ENCODE data around the gene RNU6-1.

RNU6-1 gene

DNA sequence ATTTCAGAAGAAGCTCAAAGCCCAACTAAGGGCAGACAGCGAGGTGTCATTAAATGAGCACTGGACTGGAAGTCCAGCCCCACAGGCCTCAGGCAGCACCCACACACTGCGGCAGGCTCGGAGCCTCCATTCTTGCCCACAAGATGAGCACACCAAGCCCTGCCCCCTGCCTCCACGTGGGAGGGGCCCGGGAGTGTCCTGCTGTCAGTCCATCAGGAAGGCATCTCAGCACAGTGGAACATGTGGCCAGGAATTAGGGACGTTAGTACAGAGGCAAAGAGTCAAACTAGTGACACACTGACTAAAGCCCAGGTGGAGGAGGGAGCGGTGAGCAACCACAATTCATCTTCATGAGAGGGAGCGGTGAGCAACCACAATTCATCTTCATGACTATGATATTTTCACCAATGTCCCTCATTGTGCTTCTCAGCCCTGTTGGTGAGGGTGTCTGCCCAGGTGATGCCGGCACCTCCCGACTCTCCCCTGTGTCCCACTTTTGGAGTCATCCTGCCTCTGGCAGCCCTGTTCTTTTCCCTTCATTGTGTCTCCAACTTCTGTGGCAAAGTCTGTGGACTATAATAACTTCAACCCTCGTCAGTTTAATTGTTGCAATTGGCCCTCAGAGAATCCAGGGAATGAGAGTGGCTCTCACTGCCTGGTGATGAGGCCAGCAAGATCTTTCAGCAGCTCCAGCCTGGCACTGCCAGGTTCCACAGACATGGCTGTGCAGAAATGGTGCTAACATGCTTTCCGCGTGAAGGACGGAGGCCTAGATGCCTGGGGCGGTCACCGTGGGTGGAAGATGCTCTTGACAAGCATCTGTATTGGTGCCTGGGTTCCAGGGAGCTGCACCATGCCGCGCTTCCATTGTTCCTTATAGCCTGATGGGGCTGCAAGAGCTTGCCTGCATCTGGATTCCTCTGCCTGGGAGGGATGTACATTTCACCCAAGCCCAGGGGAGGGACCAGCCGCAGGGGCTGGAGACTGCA, 37.6 kb downstream of the RNU6-1 start:
- no peak overlapping the region for H3K4me3 ChIP-seq (replicated peaks; ENCODE audit: low read depth, low read length)
- TF ChIP-seq, protein P1, sequence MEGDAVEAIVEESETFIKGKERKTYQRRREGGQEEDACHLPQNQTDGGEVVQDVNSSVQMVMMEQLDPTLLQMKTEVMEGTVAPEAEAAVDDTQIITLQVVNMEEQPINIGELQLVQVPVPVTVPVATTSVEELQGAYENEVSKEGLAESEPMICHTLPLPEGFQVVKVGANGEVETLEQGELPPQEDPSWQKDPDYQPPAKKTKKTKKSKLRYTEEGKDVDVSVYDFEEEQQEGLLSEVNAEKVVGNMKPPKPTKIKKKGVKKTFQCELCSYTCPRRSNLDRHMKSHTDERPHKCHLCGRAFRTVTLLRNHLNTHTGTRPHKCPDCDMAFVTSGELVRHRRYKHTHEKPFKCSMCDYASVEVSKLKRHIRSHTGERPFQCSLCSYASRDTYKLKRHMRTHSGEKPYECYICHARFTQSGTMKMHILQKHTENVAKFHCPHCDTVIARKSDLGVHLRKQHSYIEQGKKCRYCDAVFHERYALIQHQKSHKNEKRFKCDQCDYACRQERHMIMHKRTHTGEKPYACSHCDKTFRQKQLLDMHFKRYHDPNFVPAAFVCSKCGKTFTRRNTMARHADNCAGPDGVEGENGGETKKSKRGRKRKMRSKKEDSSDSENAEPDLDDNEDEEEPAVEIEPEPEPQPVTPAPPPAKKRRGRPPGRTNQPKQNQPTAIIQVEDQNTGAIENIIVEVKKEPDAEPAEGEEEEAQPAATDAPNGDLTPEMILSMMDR (IDR thresholded peaks at IDR 0.05; ENCODE audit: low read depth, low read length, missing control alignments): no peak
- no peak for DNase-seq (ENCODE audit: extremely low read depth, low read depth)

DNA sequence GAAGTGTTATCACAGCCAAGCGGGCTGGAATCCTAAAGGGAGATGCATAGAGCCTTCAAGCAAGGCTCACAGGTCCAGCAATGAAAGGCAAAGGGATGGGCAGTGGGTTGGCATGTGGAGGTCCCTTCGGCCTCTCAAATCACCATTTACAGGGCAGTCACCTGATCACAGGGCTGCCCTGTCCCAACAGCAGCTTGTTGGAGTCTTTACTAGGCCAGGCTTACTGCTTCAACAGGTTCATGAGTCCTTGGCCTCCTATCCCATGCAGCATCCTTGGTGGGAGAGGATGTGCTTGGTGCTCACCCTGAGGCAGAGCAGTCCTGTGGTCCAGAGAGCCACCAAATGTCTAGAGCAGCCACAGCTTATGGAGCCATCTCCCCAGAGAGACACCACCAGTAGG, 38.7 kb downstream of the RNU6-1 start:
- no peak overlapping the region for H3K4me3 ChIP-seq (replicated peaks; ENCODE audit: low read depth, low read length)
- no peak for DNase-seq (ENCODE audit: extremely low read depth, low read depth)
- TF ChIP-seq, protein P1 (IDR thresholded peaks at IDR 0.05; ENCODE audit: low read depth, low read length, missing control alignments): no peak

DNA sequence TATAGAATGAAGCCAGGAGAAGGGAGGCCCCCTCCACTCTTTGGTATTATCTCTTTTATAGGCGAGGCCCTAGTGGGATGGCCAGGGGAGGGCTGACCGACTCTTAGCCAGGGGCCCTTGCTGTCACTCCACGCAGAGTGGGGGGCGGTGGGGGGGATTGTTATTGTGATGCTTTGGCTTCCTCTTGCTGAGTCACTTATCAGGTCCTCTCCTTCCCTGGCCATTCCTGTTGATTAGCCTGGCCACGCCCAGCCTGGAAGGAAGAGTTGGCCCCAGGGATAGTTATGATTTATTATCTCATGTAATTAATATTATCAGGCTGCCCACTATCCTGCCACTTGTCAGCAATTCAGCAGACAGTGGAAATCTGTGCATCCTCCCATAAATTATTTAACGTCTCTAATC, 40.0 kb downstream of the RNU6-1 start:
- TF ChIP-seq, protein P1 (IDR thresholded peaks at IDR 0.05; ENCODE audit: low read depth, low read length, missing control alignments): no peak
- no peak for DNase-seq (ENCODE audit: extremely low read depth, low read depth)
- H3K4me3 ChIP-seq (replicated peaks; ENCODE audit: low read depth, low read length): no peak overlapping the region

DNA sequence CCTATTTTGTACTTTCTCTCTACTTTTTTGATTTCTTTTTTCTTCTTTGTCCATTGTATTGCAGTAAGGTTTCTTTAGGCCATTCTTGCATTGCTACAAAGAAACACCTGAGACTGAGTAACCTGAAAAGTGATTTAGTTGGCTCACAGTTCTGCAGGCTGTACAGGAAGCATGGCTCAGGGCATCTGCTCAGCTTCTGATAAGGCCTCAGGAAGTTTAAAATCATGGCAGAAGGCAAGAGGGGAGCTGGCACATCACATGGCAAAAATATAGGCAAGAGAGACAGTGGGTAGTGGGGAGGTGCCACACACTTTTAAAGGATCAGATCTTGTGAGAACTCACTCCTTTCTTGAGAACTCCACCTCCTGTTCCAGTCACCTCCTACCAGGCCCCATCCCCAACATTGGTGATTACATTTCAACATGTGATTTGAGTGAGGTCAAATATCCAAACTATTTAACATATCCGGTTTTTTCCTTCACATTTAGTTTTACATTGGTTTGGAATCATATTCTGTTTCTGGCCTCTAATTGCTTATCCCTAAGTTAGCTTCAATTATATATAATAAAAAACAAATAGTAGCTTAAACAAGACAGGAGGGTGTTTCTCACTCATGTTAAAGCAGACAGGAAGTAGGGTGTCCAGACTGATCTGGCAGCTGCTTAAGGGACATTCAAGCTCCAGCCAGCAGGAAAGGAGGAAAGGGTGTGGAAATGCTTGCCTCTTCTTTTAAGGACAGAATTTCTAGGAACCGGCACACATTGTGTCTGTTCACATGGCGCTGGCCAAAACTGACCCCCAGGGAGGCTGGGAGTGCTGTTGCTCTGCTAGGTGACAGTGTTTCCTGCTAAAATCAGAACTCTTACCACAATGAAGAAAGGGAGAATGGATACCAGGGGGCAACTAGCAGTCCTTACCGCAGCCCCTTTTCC, 43.4 kb downstream of the RNU6-1 start:
- no peak overlapping the region for H3K4me3 ChIP-seq (replicated peaks; ENCODE audit: low read depth, low read length)
- no peak for DNase-seq (ENCODE audit: extremely low read depth, low read depth)
- TF ChIP-seq, protein P1 (IDR thresholded peaks at IDR 0.05; ENCODE audit: low read depth, low read length, missing control alignments): no peak

DNA sequence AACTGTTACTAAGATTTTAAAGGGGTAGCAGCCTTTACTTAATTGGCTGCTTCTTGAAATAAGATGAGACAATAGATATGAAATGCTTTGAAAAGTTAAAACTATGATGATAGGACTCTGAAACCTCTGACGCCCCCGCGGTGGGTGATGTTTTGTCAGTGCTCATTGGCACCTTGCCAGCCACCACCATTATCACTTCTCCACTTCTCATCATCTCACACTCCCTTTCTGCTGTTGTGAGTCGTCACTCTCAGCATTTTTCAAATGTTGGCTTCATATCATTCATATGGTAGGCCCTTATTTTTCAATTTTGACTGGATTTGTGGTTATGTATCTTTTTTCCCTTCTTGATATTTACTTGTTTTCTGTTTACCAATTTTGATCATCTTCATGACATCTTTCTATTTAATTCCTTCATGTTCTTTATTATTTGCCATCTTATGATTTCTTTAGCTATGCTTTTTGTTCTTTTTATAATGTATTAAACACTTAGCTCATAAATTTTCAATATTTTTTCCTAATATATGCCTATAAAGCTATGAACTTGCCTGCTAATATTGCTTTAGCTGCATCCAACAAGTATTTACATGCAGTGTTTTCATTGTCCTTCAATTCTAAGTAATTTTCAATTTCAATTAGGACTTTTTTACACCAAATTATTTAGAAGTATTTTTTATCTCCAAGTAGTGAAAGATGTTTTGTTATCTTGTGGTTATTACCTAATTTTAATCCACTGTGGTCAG, 44.8 kb downstream of the RNU6-1 start:
- DNase-seq (ENCODE audit: extremely low read depth, low read depth): no peak
- no peak overlapping the region for H3K4me3 ChIP-seq (replicated peaks; ENCODE audit: low read depth, low read length)
- TF ChIP-seq, protein P1 (IDR thresholded peaks at IDR 0.05; ENCODE audit: low read depth, low read length, missing control alignments): no peak

Measured in HFF-Myc (cell line).